ENCODE results near the gene SRGAP2C.
"Not testable (repeated sequence)": the region's sequence is repeated elsewhere in the genome, so short reads cannot be mapped to it uniquely, and the experiment has no call there.

DNA sequence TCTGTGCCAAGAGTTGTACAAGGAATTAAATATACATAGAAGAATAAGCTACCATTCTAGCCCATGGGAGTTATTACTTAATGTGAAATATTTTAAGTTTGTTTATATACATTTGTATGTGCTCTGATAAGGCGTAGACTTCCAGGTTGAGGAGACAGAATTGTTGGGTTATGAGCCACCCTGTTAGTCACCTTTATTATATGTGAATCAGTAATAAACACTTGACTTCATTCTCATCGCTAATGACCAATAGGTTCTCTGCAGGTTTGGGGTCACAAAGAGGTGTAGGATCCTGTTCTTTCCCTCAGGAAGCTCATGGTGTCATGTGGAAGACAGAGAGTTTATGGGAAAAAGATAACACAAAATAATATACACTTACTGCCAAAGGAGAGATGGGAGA is 117.1 kb downstream of the SRGAP2C start:
- TF ChIP-seq, protein P1, sequence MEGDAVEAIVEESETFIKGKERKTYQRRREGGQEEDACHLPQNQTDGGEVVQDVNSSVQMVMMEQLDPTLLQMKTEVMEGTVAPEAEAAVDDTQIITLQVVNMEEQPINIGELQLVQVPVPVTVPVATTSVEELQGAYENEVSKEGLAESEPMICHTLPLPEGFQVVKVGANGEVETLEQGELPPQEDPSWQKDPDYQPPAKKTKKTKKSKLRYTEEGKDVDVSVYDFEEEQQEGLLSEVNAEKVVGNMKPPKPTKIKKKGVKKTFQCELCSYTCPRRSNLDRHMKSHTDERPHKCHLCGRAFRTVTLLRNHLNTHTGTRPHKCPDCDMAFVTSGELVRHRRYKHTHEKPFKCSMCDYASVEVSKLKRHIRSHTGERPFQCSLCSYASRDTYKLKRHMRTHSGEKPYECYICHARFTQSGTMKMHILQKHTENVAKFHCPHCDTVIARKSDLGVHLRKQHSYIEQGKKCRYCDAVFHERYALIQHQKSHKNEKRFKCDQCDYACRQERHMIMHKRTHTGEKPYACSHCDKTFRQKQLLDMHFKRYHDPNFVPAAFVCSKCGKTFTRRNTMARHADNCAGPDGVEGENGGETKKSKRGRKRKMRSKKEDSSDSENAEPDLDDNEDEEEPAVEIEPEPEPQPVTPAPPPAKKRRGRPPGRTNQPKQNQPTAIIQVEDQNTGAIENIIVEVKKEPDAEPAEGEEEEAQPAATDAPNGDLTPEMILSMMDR (IDR thresholded peaks at IDR 0.05): not testable (repeated sequence)
- not testable (repeated sequence) for TF ChIP-seq POLR2A (IDR thresholded peaks at IDR 0.05)

Data from right lobe of liver (tissue), 4 donors.